Heart left ventricle (tissue), 13 donors: Measurements from ENCODE around the gene NUF2.

ENCODE experiments used
- POLR2A ChIP-seq, 2 donors: fragments of 450-650 bp; IDR thresholded peaks; one replicate each; pipeline ENCODE4 v1.6.1; 2017; ENCODE audit warnings: antibody characterized with exemption in 2 of 2, mild to moderate bottlenecking in 2 of 2, moderate library complexity in 2 of 2
- TF ChIP-seq, protein P1 (sequence below), 12 donors: fragments of 200-600 bp; sonication (generic) in 4 of 12; IDR thresholded peaks; one replicate each; pipeline versions ENCODE4 v1.5.0 to v1.8.0; 2018 to 2022; ENCODE audit warnings: antibody characterized with exemption in 12 of 12, mild to moderate bottlenecking in 5 of 12
- donor health status: ischemic (EF 13 %, LVEDD 7.1; RV severe dilation, severe dysfunction).
- donor health status: DM: no; HTN: yes; CAD: no.
- donor health status: DM: no; HTN: no; CAD: no.
- donor health status: ischemic (EF 25% LVEDD 6.9; RV normal size, moderate dysfunction).
- donor health status: ischemic (EF 25% LVEDD 5.7; RV mildly dilated, moderate dysfunction).
- donor health status: ischemic (EF 35%, LVEDD 5.7; RV mildly dilated, moderate dysfunction).
- donor health status: nonischemic (EF 11% LVEDD 7.7; RV severe dilation, severe dysfunction).
- donor health status: DM: yes; HTN: yes; CAD: no.
- donor health status: PGD.
- donor health status: ischemic (EF 29% LVEDD 5.4; RV normal size, mild dysfunction).
- donor health status: nonischemic (EF 23%, LVEDD 6.1; RV moderate dilation, normal function).

DNA sequence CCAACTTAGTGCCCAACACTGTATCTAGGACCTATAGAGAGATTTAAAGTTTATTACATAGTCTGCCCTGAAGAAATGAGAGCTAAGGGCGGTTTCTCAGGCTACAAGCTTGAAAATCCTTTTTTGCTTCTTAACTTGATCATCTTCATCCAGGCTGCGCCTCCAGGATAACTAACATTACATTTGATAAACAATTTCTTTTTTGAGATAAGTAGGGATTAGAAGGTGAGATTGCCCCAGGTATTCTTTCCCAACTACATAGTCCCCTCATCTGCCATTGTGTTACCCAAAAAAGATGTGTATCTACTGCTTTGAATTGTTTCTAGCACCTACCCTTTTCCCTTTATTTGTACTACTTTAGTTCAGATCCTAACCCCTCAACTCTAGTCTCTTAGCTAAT, 25.4 kb downstream of the NUF2 start:
- TF ChIP-seq, protein P1, sequence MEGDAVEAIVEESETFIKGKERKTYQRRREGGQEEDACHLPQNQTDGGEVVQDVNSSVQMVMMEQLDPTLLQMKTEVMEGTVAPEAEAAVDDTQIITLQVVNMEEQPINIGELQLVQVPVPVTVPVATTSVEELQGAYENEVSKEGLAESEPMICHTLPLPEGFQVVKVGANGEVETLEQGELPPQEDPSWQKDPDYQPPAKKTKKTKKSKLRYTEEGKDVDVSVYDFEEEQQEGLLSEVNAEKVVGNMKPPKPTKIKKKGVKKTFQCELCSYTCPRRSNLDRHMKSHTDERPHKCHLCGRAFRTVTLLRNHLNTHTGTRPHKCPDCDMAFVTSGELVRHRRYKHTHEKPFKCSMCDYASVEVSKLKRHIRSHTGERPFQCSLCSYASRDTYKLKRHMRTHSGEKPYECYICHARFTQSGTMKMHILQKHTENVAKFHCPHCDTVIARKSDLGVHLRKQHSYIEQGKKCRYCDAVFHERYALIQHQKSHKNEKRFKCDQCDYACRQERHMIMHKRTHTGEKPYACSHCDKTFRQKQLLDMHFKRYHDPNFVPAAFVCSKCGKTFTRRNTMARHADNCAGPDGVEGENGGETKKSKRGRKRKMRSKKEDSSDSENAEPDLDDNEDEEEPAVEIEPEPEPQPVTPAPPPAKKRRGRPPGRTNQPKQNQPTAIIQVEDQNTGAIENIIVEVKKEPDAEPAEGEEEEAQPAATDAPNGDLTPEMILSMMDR (IDR thresholded peaks at IDR 0.05), result no peak
- no peak for TF ChIP-seq POLR2A (IDR thresholded peaks at IDR 0.05)
